ENCODE measurements around the gene INKA1. TPM values are rescaled to one million over a fixed set of nuclear protein-coding genes. Genes with fewer than 3 reads are reported as not detected.
"Not testable (repeated sequence)": the region's sequence is repeated elsewhere in the genome, so short reads cannot be mapped to it uniquely, and the experiment has no call there.

Gene INKA1
- total and polyA plus RNA-seq, 9 donors, result 0.25 to 5.5 (median 3.4) TPM

DNA sequence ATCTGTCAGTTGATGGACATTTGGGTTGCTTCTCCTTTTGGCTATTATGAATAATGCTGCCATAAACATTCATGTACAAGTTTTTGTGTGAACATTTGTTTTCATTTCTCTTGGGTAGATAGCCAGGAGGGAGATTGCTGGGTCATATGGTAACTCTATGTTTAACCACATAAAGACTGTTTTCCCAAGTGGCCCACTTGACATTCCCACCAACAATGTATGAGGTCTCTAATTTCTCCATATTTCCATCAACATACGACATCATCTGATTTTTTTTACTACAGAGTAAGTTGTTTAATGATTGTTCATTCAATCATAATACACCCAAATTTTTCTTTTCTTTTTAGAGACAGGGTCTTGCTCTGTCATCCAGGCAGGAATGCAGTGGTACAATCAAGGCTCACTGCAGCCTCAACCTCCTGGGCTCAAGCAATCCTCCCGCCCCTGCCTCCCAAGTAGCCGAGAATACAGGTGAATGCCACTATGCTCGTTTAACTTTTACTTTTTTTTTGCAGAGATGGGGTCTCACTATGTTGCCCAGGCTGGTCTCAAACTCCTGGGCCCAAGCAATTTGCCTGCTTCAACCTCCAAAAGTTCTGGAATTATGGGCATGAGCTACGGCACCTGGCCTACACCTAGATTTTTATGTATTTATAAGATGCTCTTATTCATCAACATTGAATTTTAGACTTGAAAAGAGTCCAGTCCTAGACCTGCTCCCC is 23.5 kb upstream of the INKA1 start:
- no peak overlapping the region for H3K4me3 ChIP-seq
- H3K27ac ChIP-seq, result no peak overlapping the region
- no peaks in the 10 kb centered on the region for H3K9me3 ChIP-seq
- intact Hi-C loops (cut with DNase I), result no loop called here
- H3K27me3 ChIP-seq, result no peaks in the 10 kb centered on the region
- peaks cover 11% of the 10 kb centered on the region for H3K4me1 ChIP-seq (ENCODE audit: insufficient read depth)
- WGBS, 3 donors, result 88 to 92% (median 90%) methylated on average over 5 of the region's 5 CpGs
- no peaks in the 10 kb centered on the region for H3K36me3 ChIP-seq
- peak in 2 of 5 donors; percentile 1 to 4 for DNase-seq
- no peak for TF ChIP-seq POLR2A (IDR thresholded peaks at IDR 0.05)
- TF ChIP-seq EP300 (IDR thresholded peaks at IDR 0.05), result no peak
- TF ChIP-seq CTCF (IDR thresholded peaks at IDR 0.05), result no peak

DNA sequence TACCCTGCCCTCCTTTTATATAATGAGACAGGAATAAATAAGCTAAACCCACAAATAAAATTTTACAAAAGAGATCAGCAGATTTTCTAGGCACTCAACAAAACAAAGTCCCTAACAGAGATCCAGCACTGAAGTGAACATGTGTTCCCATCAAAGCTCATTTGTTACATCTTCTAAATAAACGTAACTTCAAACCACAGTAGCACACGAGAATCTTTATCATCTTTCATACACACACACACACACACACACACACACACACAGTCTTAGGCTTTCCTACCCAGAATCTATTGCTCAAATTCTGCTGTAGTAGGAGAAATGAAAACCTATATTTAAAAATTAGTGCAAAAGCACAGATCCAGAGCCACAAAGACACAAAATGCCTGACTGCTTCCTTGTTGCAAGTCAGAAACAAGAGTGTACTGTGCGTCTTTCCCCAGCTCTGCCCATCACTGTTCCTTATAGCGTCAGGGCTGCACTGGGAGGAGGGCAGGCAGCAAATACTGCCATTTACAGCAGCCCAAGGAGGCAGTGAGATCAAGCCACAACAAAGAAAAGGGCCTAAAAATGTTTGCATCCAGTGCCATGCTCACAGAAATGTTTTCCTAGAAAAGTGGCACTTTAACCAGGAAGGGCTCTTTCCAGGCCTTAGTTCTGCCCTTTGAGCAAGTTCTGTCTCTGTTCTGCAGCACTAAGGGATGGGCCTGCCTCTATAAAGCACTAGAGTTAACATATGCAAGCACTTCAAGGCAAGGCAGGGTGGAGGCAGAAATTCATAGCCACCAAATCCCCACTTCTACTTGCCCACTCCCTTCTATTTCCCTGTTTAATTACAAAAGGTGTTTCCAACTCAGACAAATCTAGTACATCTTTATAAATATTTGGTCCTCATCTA is 22.7 kb upstream of the INKA1 start:
- Histone ChIP-seq H3K27ac (no peak overlapping the region), H3K4me1 (ENCODE audit: insufficient read depth) (peaks cover 13% of the 10 kb centered on the region), H3K27me3 (no peaks in the 10 kb centered on the region), H3K4me3 (no peak overlapping the region), H3K9me3 (no peaks in the 10 kb centered on the region), H3K36me3 (no peaks in the 10 kb centered on the region)
- intact Hi-C loops (cut with DNase I), result no loop called here
- no peak for TF ChIP-seq POLR2A (IDR thresholded peaks at IDR 0.05)
- 56 to 68% (median 63%) methylated on average over 4 of the region's 4 CpGs for WGBS, 3 donors
- DNase-seq, result peak in 1 of 5 donors; percentile 7

DNA sequence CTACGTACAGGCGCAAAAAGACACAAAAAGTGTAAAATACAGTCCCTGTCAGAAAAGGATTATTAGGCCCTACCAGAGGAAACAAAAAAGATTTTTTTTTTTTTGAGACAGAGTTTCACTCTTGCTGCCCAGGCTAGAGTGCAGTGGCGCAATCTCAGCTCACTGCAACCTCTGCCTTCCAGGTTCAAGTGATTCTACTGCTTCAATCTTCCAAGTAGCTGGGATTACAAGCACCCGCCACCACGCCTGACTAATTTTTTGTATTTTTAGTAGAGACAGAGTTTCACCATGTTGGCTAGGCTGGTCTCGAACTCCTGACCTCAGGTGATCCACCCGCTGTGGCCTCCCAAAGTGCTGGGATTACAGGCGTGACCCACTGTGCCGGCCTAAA is 22.1 kb upstream of the INKA1 start:
- H3K27ac ChIP-seq; intact Hi-C loops (cut with DNase I); H3K27me3 ChIP-seq; H3K9me3 ChIP-seq; H3K4me3 ChIP-seq; H3K36me3 ChIP-seq: not testable (repeated sequence)
- peaks cover 11% of the 10 kb centered on the region for H3K4me1 ChIP-seq (ENCODE audit: insufficient read depth)
- 90 to 92% (median 90%) methylated on average over 9 of the region's 9 CpGs for WGBS, 3 donors
- peak in 1 of 5 donors; percentile 1 for DNase-seq

DNA sequence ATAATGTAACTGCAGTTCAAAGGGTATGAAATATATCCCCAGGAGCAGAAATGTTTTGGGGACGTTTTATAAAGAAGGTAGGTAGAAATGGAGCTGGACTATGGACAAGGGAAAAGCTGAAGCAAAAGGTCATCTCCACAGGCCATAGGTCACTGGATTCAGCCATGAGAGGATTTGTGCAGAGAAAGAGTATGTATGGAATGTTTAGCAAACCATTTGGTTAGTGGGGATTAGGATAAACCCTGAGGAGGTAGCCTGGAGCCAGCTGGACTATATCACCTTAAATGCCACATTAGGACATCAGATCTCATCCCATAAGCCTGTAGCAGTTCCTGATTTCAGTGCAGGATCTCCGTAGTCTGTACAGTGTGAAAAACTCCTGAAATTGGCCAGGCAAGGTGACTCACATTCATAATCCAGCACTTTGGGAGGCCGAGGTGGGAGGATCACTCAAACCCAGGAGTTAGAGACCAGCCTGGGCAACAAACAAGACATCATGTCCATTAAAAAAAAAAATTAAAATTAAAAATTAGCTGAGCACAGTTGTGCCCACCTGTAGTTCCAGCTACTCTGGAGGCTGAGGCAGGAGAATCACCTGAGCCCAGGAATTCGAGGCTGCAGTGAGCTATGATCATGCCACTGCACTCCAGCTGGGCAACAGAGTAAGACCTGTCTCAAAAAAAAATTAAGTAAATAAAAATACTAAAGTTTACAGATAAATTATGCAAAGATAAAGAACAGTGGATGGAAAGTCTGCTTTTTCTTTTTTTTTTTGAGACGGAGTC is 21.5 kb upstream of the INKA1 start:
- peaks cover 10% of the 10 kb centered on the region for H3K4me1 ChIP-seq (ENCODE audit: insufficient read depth)
- DNase-seq, result peak in 1 of 5 donors; percentile 17

DNA sequence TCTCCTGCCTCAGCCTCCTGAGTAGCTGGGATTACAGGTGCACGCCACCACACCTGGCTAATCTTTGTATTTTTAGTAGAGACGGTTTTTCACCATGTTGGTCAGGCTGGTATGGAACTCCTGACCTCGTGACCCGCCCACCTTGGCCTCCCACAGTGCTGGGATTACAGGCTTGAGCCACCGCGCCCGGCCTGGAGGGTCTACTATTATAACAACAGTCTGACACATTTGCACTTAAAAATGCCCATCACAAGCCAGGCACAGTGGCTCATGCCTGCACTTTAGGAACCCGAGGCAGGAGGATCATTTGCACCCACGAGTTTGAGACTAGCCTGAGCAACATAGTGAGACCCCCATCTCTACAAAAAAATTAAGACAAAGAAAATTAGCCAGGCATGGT is 20.8 kb upstream of the INKA1 start:
- H3K4me1 ChIP-seq (ENCODE audit: insufficient read depth), result peaks cover 14% of the 10 kb centered on the region
- H3K27me3 ChIP-seq; intact Hi-C loops (cut with DNase I); H3K36me3 ChIP-seq; H3K27ac ChIP-seq; H3K9me3 ChIP-seq; H3K4me3 ChIP-seq: not testable (repeated sequence)
- 92 to 93% (median 92%) methylated on average over 9 of the region's 9 CpGs for WGBS, 3 donors
- peak in 1 of 5 donors; percentile 28 for DNase-seq

More for the DNA sequence above, 21.5 kb upstream of the INKA1 start:
- TF ChIP-seq POLR2A (IDR thresholded peaks at IDR 0.05) (no peak), CTCF (IDR thresholded peaks at IDR 0.05) (no peak), EP300 (IDR thresholded peaks at IDR 0.05) (no peak)
- Histone ChIP-seq H3K27me3 (no peaks in the 10 kb centered on the region), H3K27ac (no peak overlapping the region), H3K36me3 (no peaks in the 10 kb centered on the region), H3K4me3 (no peak overlapping the region), H3K9me3 (no peaks in the 10 kb centered on the region)
- intact Hi-C loops (cut with DNase I), result no loop called here
- WGBS, 3 donors, result 76 to 79% (median 76%) methylated on average over 5 of the region's 5 CpGs
